ENCODE data around the gene NCAM1.

DNA sequence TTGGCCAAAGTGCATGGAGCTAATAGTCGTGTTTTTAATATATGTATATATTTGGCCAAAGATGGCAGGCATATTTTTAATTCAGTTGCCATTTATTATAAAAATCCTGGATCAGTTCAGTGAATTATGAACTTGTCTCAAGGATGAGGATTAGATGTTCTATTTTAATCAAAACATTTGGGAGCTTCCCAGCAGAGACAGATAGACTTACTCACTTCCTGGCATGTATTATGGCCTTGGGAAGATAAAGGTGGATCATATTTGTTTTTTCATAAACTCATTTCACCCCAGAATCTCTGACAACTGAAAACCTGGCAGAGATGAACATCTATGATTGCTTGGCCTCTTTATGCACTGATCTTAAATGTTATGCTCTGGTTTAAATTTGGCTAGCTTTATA, 148.8 kb downstream of the NCAM1 start:
- TF ChIP-seq, protein P1, sequence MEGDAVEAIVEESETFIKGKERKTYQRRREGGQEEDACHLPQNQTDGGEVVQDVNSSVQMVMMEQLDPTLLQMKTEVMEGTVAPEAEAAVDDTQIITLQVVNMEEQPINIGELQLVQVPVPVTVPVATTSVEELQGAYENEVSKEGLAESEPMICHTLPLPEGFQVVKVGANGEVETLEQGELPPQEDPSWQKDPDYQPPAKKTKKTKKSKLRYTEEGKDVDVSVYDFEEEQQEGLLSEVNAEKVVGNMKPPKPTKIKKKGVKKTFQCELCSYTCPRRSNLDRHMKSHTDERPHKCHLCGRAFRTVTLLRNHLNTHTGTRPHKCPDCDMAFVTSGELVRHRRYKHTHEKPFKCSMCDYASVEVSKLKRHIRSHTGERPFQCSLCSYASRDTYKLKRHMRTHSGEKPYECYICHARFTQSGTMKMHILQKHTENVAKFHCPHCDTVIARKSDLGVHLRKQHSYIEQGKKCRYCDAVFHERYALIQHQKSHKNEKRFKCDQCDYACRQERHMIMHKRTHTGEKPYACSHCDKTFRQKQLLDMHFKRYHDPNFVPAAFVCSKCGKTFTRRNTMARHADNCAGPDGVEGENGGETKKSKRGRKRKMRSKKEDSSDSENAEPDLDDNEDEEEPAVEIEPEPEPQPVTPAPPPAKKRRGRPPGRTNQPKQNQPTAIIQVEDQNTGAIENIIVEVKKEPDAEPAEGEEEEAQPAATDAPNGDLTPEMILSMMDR (IDR thresholded peaks at IDR 0.05; ENCODE audit: low read depth, low read length), result no peak
- no peak for TF ChIP-seq EZH2phosphoT487 (IDR thresholded peaks at IDR 0.05; ENCODE audit: low read depth)
